HepG2 (cell line): Measurements from ENCODE around the gene DAO. TPM values are rescaled to one million over a fixed set of nuclear protein-coding genes. Genes with fewer than 3 reads are reported as not detected.

Experiments
- ATAC-seq: fragments of 200-7000 bp; cut with Tn5 transposase; 3 replicates; pipeline ENCODE4 v1.9.1; 2020; ENCODE audit warnings: mild to moderate bottlenecking, moderate library complexity
- BruUV-seq: library from RNA; stranded (reverse); fragments of 400-500 nt; replicated peaks from 2 replicates; lab custom pipeline; 2021; lab: Mats Ljungman, UMichigan
- CTCF ChIA-PET: fragments of 300-600 bp; formaldehyde crosslinking; extraction: SDS; loops from one replicate; lab custom pipeline; 2021; ENCODE audit warnings: low total read pairs, inconsistent platforms, low intra/inter-chr PET ratio; lab: Yijun Ruan, JAX
- POLR2A ChIA-PET: fragments of 350-600 bp; sonication (Branson Sonifier 250); formaldehyde crosslinking; loops from one replicate; lab custom pipeline; 2020; ENCODE audit warnings: antibody characterized with exemption, inconsistent platforms; lab: Yijun Ruan, JAX
- DNase-seq: peaks from one replicate; pipeline ENCODE4 v3.0.0-alpha.2; 2015; ENCODE audit warnings: low spot score
- FAIRE-seq: peaks from 3 replicates; lab custom pipeline; 2011; peaks lifted over from hg19 to GRCh38; lab: Jason Lieb, UNC
- H2AFZ ChIP-seq: one replicate; pipeline ENCODE4 v1.6.1; 2011; ENCODE audit warnings: low read length, inconsistent platforms
- H3K27ac ChIP-seq: fragments of 300-600 bp; 3 replicates; pipeline ENCODE4 v1.8.0; 2011; ENCODE audit warnings: mixed run types, mild to moderate bottlenecking, mixed read lengths, low read length, inconsistent platforms; ENCODE audit not compliant: insufficient read depth; ENCODE audit errors: extremely low read length
- H3K27me3 ChIP-seq, 2 experiments: fragments of 200-600 bp in 1 of 2; 2 replicates in 1 of 2; 3 replicates in 1 of 2; pipeline versions ENCODE4 v1.6.0 to v1.8.0; 2011; ENCODE audit warnings: low read length in 2 of 2, mild to moderate bottlenecking in 2 of 2, moderate library complexity in 2 of 2, inconsistent platforms in 1 of 2; ENCODE audit not compliant: insufficient read depth in 2 of 2, control insufficient read depth in 1 of 2
- H3K36me3 ChIP-seq, 2 experiments: fragments of 200-600 bp in 1 of 2; replicated peaks in 1 of 2; 2 replicates in 1 of 2; 3 replicates in 1 of 2; pipeline versions ENCODE4 v1.5.1 to v1.8.0; 2011; ENCODE audit warnings: low read length in 2 of 2, inconsistent platforms in 1 of 2; ENCODE audit not compliant: insufficient read depth in 2 of 2, control insufficient read depth in 1 of 2
- H3K4me1 ChIP-seq: 2 replicates; pipeline ENCODE4 v1.5.1; 2012; ENCODE audit warnings: low read length, inconsistent platforms; ENCODE audit not compliant: insufficient read depth
- H3K4me2 ChIP-seq: 2 replicates; pipeline ENCODE4 v1.6.0; 2011; ENCODE audit warnings: low read depth, low read length, inconsistent platforms
- H3K4me3 ChIP-seq, 3 experiments: fragments of 200-600 bp in 1 of 3; sonication (generic), shearing (Covaris generic) in 1 of 3; replicated peaks in 1 of 3; 2 replicates each; pipeline ENCODE4 v1.5.1; 2011 to 2016; ENCODE audit warnings: low read length in 3 of 3, inconsistent platforms in 2 of 3, low read depth in 2 of 3, mild to moderate bottlenecking in 2 of 3, control low read depth in 1 of 3, mixed read lengths in 1 of 3; ENCODE audit not compliant: insufficient read depth in 1 of 3
- H3K79me2 ChIP-seq: one replicate; pipeline ENCODE4 v1.6.1; 2011; ENCODE audit warnings: low read length, inconsistent platforms; ENCODE audit not compliant: insufficient read depth
- H3K9ac ChIP-seq: 2 replicates; pipeline ENCODE4 v1.6.0; 2011; ENCODE audit warnings: mild to moderate bottlenecking, low read depth, low read length, inconsistent platforms; ENCODE audit not compliant: insufficient read depth
- H3K9me3 ChIP-seq: 2 replicates; pipeline ENCODE4 v1.5.1; 2012; ENCODE audit warnings: mild to moderate bottlenecking, low read length
- H4K20me1 ChIP-seq: 2 replicates; pipeline ENCODE4 v1.6.0; 2011; ENCODE audit warnings: inconsistent platforms, mild to moderate bottlenecking, low read length, moderate library complexity; ENCODE audit not compliant: insufficient read depth
- KDM6A ChIP-seq: IDR thresholded peaks from 2 replicates; pipeline ENCODE4 v1.6.1; 2016; ENCODE audit warnings: low read depth
- KLF12 ChIP-seq: sonication (generic); formaldehyde crosslinking; IDR thresholded peaks from 2 replicates; pipeline ENCODE4 v1.4.0; 2020; ENCODE audit warnings: missing genetic modification reagents, borderline replicate concordance
- MEIS2 ChIP-seq: sonication (generic); formaldehyde crosslinking; IDR thresholded peaks from 2 replicates; pipeline ENCODE4 v1.9.0; 2021; ENCODE audit warnings: mild to moderate bottlenecking, missing genetic modification reagents
- MTF2 ChIP-seq: sonication (generic); formaldehyde crosslinking; IDR thresholded peaks from 2 replicates; pipeline ENCODE4 v1.5.0; 2020; ENCODE audit warnings: missing genetic modification reagents, borderline replicate concordance
- RAD21 ChIP-seq: fragments of 450-650 bp; formaldehyde crosslinking; IDR thresholded peaks from 2 replicates; pipeline ENCODE4 v1.5.0; 2020; ENCODE audit warnings: mild to moderate bottlenecking
- SAP130 ChIP-seq: IDR thresholded peaks from 2 replicates; pipeline ENCODE4 v1.6.1; 2016; ENCODE audit warnings: low read depth
- WGBS: methylation state at CpG from one replicate; pipeline ENCODE4 v1.1.6; 2017; ENCODE audit warnings: low lambda C conversion rate; 5-methylcytosine and 5-hydroxymethylcytosine counted together
- in situ Hi-C: cut with HindIII; loops from 2 replicates; pipeline ENCODE4 v1.10.0; 2017; ENCODE audit warnings: low pct_unique_long_range_greater_than_20kb; ENCODE audit not compliant: extremely low pct_ligation_motif_present
- intact Hi-C: fragments of 100-400 bp; cut with micrococcal nuclease; formaldehyde crosslinking; loops from one replicate; pipeline ENCODE4 v1.10.0; 2022; ENCODE audit not compliant: unreplicated experiment
- polyA plus RNA-seq, 8 experiments: library from polyadenylated mRNA; depleted of rRNA in 3 of 8; stranded (reverse) in 7 of 8; unstranded in 1 of 8; fragments of >200 nt; fragmentation: Illumina TruSeq in 4 of 8; extraction: Trizol in 4 of 8; gene quantifications; 2 replicates each; pipeline versions ENCODE4 v1.2.1 to v1.2.3, GENCODE V29; 2011 to 2016; ENCODE audit warnings: low read depth in 4 of 8, missing spikeins in 1 of 8, mixed read lengths in 1 of 8; ENCODE audit not compliant: insufficient read depth in 1 of 8
- total RNA-seq, 5 experiments: library from RNA; depleted of rRNA; stranded (reverse); fragments of >200 nt; fragmentation: Illumina TruSeq; extraction: Trizol; gene quantifications; 2 replicates each; pipeline ENCODE4 v1.2.3, GENCODE V29; 2016; ENCODE audit warnings: low read depth in 1 of 5
- TF ChIP-seq, protein P1 (sequence below): sonication (generic); formaldehyde crosslinking; IDR thresholded peaks from 2 replicates; pipeline ENCODE4 v1.4.0; 2020; ENCODE audit warnings: missing genetic modification reagents
- TF ChIP-seq, protein P2 (sequence below): IDR thresholded peaks from 2 replicates; pipeline ENCODE4 v1.6.1; 2016

The DAO gene
- total and polyA plus RNA-seq, 2 of the 13 experiments (the other 11 are each of a cell fraction or from before 2014, with no cell fraction given), result 0.34 to 0.82 TPM

DNA sequence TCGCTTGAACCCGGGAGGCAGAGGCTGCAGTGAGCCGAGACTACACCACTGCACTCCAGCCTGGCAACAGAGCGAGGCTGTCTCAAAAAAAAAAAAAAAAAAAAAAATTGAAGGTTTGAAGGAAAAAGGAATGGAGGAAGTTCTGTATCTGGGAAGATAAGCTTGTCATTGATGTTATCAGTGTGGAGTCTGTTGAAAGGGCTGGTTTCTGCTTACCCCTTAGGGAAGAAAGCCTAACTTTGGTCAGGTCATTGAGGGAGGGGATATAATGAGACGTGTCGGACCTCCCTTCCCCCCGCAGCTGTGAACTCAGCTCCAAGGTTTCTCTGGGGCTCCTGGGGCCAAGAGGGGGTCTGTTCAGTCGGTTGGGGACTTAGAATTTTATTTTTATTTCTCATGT, 16.4 kb downstream of the DAO start (continued):
- no peak for TF ChIP-seq KDM6A (CRISPR knock-in tag)
- no peak for TF ChIP-seq MEIS2 (CRISPR knock-in tag)
- TF ChIP-seq KLF12 (CRISPR knock-in tag), result no peak

DNA sequence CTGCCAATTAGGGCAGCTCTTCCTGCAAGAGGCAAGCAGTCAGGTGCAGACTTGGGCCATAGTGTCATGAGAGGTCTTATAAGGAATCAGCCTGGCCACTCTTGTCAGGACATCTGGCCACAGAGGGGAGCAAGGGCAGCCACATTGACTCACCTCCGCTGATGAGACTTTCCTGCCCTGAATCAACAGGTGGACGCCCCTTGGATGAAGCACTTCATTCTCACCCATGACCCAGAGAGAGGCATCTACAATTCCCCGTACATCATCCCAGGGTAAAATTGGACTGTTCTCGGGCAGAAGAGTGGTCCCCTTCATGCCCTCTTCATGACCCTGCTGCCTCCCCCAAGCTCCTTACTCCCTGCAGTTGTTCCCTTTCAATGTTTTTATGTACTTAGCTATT, 16.9 kb downstream of the DAO start:
- H3K36me3 ChIP-seq, result no peaks in the 10 kb centered on the region
- ChIA-PET CTCF (no interaction called here), POLR2A (no interaction called here)
- DNase-seq (no peak), ATAC-seq (no peak), FAIRE-seq (no peak)
- H2AFZ ChIP-seq, result no peak overlapping the region
- in situ Hi-C loops (no loop called here), intact Hi-C loops (no loop called here)
- TF ChIP-seq MTF2 (CRISPR knock-in tag) (no peak), SAP130 (no peak), RAD21 (CRISPR knock-in tag) (no peak)
- TF ChIP-seq, protein P1, sequence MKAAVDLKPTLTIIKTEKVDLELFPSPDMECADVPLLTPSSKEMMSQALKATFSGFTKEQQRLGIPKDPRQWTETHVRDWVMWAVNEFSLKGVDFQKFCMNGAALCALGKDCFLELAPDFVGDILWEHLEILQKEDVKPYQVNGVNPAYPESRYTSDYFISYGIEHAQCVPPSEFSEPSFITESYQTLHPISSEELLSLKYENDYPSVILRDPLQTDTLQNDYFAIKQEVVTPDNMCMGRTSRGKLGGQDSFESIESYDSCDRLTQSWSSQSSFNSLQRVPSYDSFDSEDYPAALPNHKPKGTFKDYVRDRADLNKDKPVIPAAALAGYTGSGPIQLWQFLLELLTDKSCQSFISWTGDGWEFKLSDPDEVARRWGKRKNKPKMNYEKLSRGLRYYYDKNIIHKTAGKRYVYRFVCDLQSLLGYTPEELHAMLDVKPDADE (CRISPR knock-in tag), result no peak
- TF ChIP-seq, protein P2, sequence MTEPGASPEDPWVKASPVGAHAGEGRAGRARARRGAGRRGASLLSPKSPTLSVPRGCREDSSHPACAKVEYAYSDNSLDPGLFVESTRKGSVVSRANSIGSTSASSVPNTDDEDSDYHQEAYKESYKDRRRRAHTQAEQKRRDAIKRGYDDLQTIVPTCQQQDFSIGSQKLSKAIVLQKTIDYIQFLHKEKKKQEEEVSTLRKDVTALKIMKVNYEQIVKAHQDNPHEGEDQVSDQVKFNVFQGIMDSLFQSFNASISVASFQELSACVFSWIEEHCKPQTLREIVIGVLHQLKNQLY (CRISPR knock-in tag), result no peak
- H3K9me3 ChIP-seq, result no peaks in the 10 kb centered on the region
- H4K20me1 ChIP-seq, result no peaks in the 10 kb centered on the region
- no peaks in the 10 kb centered on the region for H3K27me3 ChIP-seq
- H3K4me2 ChIP-seq, result no peak overlapping the region
- WGBS, result 25% methylated on average over 4 of the region's 4 CpGs
- no peaks in the 10 kb centered on the region for H3K4me1 ChIP-seq
- no peak overlapping the region for H3K27ac ChIP-seq
- no TSS peak for BruUV-seq
- no peak overlapping the region for H3K4me3 ChIP-seq
- H3K9ac ChIP-seq, result no peak overlapping the region
- H3K79me2 ChIP-seq, result no peaks in the 10 kb centered on the region
